GM20000 (cell line): ENCODE measurements around the gene ST6GALNAC3.

Experiments used
- DNase-seq: peaks from one replicate; pipeline ENCODE4 v3.0.0; 2012; ENCODE audit warnings: low spot score
- TF ChIP-seq, protein P1 (sequence below): IDR thresholded peaks from 2 replicates; pipeline ENCODE4 v1.5.1; 2012; ENCODE audit warnings: mild to moderate bottlenecking, control low read depth; ENCODE audit errors: extremely low read depth, missing control alignments

ST6GALNAC3 gene

DNA sequence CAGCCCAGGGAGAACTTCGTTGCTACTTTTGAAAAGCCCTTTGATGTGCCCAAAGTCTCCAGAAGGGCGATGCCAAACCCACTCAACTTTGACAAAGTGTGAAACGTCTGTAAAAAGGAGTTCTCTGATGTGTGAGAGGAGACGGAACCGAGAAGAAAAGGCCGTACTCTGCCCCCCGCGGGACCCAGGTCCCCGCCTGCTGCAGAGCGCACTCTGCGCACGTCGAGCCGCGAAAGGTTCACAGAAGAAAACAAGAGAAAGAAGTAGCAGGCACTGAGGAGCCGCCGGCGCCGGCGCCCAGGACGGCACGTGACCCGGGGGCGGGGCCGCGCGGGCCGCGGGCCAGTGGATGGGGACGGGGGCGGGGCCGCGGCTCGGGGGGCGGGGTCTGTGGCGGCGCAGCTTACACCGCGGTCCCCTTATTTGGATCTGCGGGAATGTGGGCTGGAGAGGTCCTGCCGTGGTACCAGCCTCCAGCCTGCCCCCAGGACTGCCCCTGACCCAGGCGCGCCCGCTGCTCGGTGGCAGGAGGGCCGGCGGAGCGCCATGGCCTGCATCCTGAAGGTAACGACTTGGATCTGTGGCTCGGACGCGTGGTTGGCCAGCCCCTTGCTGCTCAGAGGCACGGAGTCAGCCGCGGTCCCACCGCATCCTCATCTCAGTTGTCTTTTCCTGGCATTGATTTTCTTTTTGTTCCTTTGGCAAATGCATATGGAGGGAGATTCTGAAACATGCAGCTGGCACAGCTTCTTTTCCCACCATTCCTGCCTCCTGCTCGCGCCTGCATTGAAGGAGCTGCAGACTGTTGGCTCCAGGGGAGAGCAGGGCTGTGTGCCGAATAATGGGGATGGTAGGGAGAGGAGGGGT lies at the start of gene ST6GALNAC3:
Gene ST6GALNAC3, plus strand, starts transcription at position 426 of the 867 bp plus-strand sequence.
- TF ChIP-seq, protein P1, sequence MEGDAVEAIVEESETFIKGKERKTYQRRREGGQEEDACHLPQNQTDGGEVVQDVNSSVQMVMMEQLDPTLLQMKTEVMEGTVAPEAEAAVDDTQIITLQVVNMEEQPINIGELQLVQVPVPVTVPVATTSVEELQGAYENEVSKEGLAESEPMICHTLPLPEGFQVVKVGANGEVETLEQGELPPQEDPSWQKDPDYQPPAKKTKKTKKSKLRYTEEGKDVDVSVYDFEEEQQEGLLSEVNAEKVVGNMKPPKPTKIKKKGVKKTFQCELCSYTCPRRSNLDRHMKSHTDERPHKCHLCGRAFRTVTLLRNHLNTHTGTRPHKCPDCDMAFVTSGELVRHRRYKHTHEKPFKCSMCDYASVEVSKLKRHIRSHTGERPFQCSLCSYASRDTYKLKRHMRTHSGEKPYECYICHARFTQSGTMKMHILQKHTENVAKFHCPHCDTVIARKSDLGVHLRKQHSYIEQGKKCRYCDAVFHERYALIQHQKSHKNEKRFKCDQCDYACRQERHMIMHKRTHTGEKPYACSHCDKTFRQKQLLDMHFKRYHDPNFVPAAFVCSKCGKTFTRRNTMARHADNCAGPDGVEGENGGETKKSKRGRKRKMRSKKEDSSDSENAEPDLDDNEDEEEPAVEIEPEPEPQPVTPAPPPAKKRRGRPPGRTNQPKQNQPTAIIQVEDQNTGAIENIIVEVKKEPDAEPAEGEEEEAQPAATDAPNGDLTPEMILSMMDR: no peak
- peak; percentile 77 for DNase-seq

DNA sequence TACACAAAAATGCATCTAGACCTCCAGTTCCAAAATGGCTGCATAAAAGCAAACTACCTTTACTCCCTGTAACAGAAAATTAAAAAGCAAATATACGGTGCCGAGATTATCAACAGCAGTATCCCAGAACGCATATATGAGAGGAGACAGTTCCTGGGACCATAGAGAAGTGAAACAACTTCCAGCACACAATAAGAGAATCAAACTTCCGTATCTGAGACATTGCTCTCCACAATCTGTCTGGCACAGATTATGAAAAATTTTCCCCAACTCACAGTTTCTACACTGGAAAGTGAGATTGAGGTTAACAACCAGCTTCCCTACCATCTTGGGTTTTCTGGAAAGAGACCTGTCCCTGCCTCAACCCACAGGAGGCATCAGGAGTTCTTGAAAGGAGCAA lies 47.2 kb upstream of the ST6GALNAC3 start:
- TF ChIP-seq, protein P1: no peak
- DNase-seq: no peak

DNA sequence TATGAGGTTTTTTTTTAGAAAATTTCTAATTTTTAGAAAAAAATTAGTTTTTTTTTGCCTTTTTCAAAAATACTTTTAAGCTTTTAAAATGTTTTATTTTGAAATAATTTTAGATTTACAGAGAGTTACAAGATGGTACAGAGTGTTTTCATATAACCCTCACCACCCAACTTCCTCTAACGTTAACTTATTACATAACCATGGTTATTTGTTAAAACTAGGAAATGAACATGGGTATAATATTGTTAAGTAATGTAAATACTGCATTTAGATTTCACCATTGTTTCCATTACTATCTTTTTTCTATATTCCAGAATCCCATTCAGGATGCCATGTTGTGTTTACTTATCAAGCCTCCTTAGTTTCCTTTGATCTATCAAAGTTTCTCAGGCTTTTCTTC lies 45.2 kb upstream of the ST6GALNAC3 start:
- no peak for DNase-seq
- TF ChIP-seq, protein P1: no peak

DNA sequence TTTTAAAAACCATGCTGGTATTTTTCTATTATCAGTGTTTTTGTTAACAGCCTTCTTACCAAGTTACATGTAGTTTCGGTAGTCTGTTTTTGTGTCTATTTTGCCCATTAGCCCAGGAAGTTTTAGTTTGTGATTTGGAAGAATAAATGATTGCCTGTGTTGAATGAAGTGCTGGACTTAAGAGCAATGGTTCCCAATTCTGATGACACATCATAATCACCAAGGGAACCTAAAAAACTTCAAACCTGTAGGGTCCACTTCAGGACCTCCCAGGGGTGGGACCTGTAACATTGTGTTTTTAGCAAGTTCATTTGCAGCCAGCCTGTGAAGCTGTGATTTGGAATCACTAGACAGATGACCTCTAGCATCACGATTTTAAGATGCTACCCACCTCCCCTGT lies 43.0 kb upstream of the ST6GALNAC3 start:
- TF ChIP-seq, protein P1: no peak
- DNase-seq: no peak

DNA sequence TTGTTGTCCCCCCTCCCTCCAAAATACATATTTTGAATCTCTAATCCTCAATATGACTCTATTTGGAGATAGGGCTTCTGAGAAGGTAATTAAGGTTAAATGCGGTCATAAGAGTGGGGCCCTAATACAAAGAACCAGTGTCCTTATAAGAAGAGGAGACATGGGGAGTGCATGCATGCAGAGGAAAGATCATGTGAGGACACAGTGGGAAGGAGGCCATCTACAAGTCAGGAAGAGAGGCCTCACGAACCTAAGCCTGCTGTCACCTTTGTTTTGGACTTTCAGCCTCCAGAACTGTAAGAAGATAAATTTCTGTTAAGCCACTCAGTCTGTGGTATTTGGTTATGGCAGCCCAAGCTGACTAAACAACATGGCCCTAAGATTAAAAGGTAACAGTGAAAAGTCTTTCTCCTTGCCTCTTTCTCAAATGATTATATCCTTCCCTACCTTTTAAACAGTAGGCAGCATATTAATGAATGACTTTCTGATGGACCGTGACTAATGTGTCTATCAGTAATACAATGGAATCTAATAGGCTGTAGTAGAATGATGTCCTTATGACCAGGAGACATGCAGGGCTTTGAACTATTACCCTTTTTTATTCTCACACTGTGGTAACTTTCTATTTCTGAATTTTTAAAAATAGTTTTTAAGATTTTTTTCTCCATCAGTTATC lies 40.6 kb upstream of the ST6GALNAC3 start:
- no peak for DNase-seq
- TF ChIP-seq, protein P1: no peak

DNA sequence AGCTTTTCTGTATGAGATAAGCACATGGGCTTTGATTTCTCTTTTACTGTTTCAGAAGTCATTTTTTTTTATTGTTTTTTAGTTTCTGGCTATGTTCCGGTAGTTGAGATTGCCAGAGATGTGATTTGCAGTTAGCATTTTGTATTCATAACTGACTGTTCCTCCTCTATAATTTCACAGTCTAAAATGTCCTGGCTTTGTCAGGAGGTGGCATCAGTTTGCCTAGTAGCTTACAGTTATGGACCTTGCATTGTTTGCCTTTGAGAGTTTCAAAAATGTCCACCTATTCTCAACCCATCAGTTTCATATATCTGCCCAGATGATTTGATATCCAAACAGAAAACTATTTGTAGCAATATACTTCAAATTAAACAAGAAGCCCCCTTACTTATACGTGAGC lies 39.5 kb upstream of the ST6GALNAC3 start:
- no peak for DNase-seq
- TF ChIP-seq, protein P1: no peak

DNA sequence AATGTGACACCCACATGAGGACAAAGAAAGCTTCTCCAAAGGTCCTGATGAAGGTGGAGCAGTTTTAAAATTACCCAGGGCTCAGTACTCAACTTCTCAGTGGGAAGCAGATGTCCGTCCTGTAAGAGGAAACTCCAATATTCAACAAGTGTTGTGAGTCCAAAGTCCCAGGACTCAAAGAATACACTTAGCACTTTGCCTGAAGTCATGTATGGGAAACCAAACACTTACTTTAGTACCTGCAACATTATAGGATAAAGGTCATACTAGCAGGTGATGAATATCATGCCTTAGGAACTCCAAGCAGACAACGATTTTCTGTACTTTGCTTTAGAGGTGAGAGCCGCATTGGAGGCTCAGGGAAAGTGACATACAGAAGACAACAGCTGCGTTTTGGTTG lies 37.2 kb upstream of the ST6GALNAC3 start:
- TF ChIP-seq, protein P1: no peak
- DNase-seq: no peak
